GM12878 (cell line): ENCODE measurements around the gene GRIA4. TPM values are rescaled to one million over a fixed set of nuclear protein-coding genes. Genes with fewer than 3 reads are reported as not detected.

ENCODE experiments used
- ATAC-seq: fragments of 200-7000 bp; cut with Tn5 transposase; 3 replicates; pipeline ENCODE4 v1.9.1; 2020; ENCODE audit warnings: mild to moderate bottlenecking, moderate library complexity
- BruUV-seq: library from RNA; stranded (reverse); fragments of 400-500 nt; replicated peaks from 2 replicates; lab custom pipeline; 2021; lab: Mats Ljungman, UMichigan
- CTCF ChIA-PET: fragments of 300-600 bp; sonication (Branson Sonifier 250); formaldehyde crosslinking; extraction: SDS; loops from one replicate; lab custom pipeline; 2021; ENCODE audit warnings: inconsistent platforms; lab: Yijun Ruan, JAX
- POLR2A ChIA-PET: fragments of 350-600 bp; formaldehyde crosslinking; extraction: SDS; loops from one replicate; lab custom pipeline; 2021; ENCODE audit warnings: inconsistent platforms; lab: Charles Lee
- RAD21 ChIA-PET: fragments of 300-600 bp; sonication (Branson Sonifier 250); formaldehyde crosslinking; loops from one replicate; lab custom pipeline; 2023; ENCODE audit warnings: antibody characterized with exemption; ENCODE audit not compliant: unreplicated experiment; lab: Charles Lee
- SMC1A ChIA-PET: fragments of 300-600 bp; sonication (Branson Sonifier 250); formaldehyde crosslinking; loops from one replicate; lab custom pipeline; 2023; ENCODE audit not compliant: unreplicated experiment, uncharacterized antibody; lab: Charles Lee
- DNase-seq: peaks from one replicate; pipeline ENCODE4 v3.0.0-alpha.2; 2011; ENCODE audit warnings: low read depth, low spot score
- FAIRE-seq: peaks from 3 replicates; lab custom pipeline; 2011; peaks lifted over from hg19 to GRCh38; lab: Jason Lieb, UNC
- H2AFZ ChIP-seq: 2 replicates; pipeline ENCODE4 v1.6.0; 2011; ENCODE audit warnings: low read depth, low read length, control low read depth; ENCODE audit not compliant: control insufficient read depth
- H3K27ac ChIP-seq: 2 replicates; pipeline ENCODE4 v1.5.1; 2011; ENCODE audit warnings: control low read depth; ENCODE audit not compliant: control insufficient read depth, insufficient read depth
- H3K27me3 ChIP-seq, 2 experiments: replicated peaks in 1 of 2; 2 replicates each; pipeline versions ENCODE4 v1.6.0 to v1.6.1; 2011; ENCODE audit warnings: low read length in 1 of 2; ENCODE audit not compliant: control insufficient read depth in 2 of 2, insufficient read depth in 2 of 2
- H3K36me3 ChIP-seq, 2 experiments: 2 replicates each; pipeline ENCODE4 v1.5.1; 2011; ENCODE audit warnings: low read length in 1 of 2; ENCODE audit not compliant: control insufficient read depth in 2 of 2, insufficient read depth in 2 of 2
- H3K4me1 ChIP-seq: 2 replicates; pipeline ENCODE4 v1.6.1; 2011; ENCODE audit warnings: mild to moderate bottlenecking, low read length, moderate library complexity, mixed read lengths; ENCODE audit not compliant: control insufficient read depth, insufficient read depth
- H3K4me2 ChIP-seq: 2 replicates; pipeline ENCODE4 v1.6.0; 2011; ENCODE audit warnings: control low read depth; ENCODE audit not compliant: control insufficient read depth, insufficient read depth
- H3K4me3 ChIP-seq: fragments of 200-600 bp; sonication (generic); 2 replicates; pipeline ENCODE4 v1.5.1; 2016
- H3K79me2 ChIP-seq: 2 replicates; pipeline ENCODE4 v1.6.0; 2011; ENCODE audit warnings: low read length; ENCODE audit not compliant: control insufficient read depth, insufficient read depth
- H3K9ac ChIP-seq: 2 replicates; pipeline ENCODE4 v1.8.0; 2011; ENCODE audit warnings: low read length, control low read depth, mixed read lengths; ENCODE audit not compliant: control insufficient read depth, insufficient read depth
- H3K9me3 ChIP-seq: replicated peaks from 3 replicates; pipeline ENCODE4 v1.5.1; 2011; ENCODE audit warnings: mild to moderate bottlenecking, low read length; ENCODE audit not compliant: control insufficient read depth, insufficient read depth
- H4K20me1 ChIP-seq: 2 replicates; pipeline ENCODE4 v1.6.0; 2011; ENCODE audit not compliant: control insufficient read depth, insufficient read depth
- ATF2 ChIP-seq: IDR thresholded peaks from 2 replicates; pipeline ENCODE4 v1.6.1; 2012; ENCODE audit warnings: low read length, inconsistent platforms
- CEBPB ChIP-seq, 2 experiments: fragments of 150-350 bp in 1 of 2; IDR thresholded peaks; 2 replicates each; pipeline ENCODE4 v1.6.1; 2012 to 2014; ENCODE audit warnings: low read depth in 2 of 2, low read length in 2 of 2, borderline replicate concordance in 1 of 2, inconsistent platforms in 1 of 2
- E4F1 ChIP-seq: fragments of 450-650 bp; IDR thresholded peaks from 2 replicates; pipeline ENCODE4 v1.6.1; 2018; ENCODE audit warnings: borderline replicate concordance, mild to moderate bottlenecking; ENCODE audit not compliant: partially characterized antibody
- ESRRA ChIP-seq: IDR thresholded peaks from 2 replicates; pipeline ENCODE4 v1.6.1; 2012; ENCODE audit warnings: mild to moderate bottlenecking, low read length, improper control_type of control experiment
- ETV6 ChIP-seq, 2 experiments: fragments of 450-650 bp in 1 of 2; IDR thresholded peaks in 1 of 2; conservative IDR thresholded peaks in 1 of 2; 2 replicates each; pipeline ENCODE4 v1.6.1; 2014; ENCODE audit warnings: antibody characterized with exemption in 1 of 2, borderline replicate concordance in 1 of 2, low read depth in 1 of 2, mild to moderate bottlenecking in 1 of 2, moderate library complexity in 1 of 2
- IRF5 ChIP-seq: fragments of 450-650 bp; IDR thresholded peaks from 2 replicates; pipeline ENCODE4 v1.6.1; 2017; ENCODE audit warnings: borderline replicate concordance
- NFYB ChIP-seq: IDR thresholded peaks from 2 replicates; pipeline ENCODE4 v1.6.1; 2011; ENCODE audit warnings: low read depth, mild to moderate bottlenecking, low read length, improper control_type of control experiment, moderate library complexity; ENCODE audit not compliant: insufficient read depth
- PBX3 ChIP-seq: IDR thresholded peaks from 2 replicates; pipeline ENCODE4 v1.6.1; 2011; ENCODE audit warnings: mild to moderate bottlenecking, low read depth, low read length, moderate library complexity; ENCODE audit not compliant: insufficient replicate concordance
- PRDM15 ChIP-seq: fragments of 450-650 bp; formaldehyde crosslinking; IDR thresholded peaks from 2 replicates; pipeline ENCODE4 v1.4.0; 2020; ENCODE audit warnings: mild to moderate bottlenecking, moderate library complexity
- SRF ChIP-seq, 2 experiments: IDR thresholded peaks; 2 replicates each; pipeline ENCODE4 v1.6.1; 2011; ENCODE audit warnings: low read depth in 2 of 2, low read length in 2 of 2, mild to moderate bottlenecking in 1 of 2, moderate library complexity in 1 of 2
- WGBS: methylation state at CpG from one replicate; pipeline ENCODE4 v1.1.6; 2016; ENCODE audit warnings: low lambda C conversion rate; ENCODE audit not compliant: insufficient replicate concordance, insufficient coverage; ENCODE audit errors: missing lambda C conversion rate; 5-methylcytosine and 5-hydroxymethylcytosine counted together
- in situ Hi-C: fragments of 300-500 bp; cut with MboI; formaldehyde crosslinking; loops from 9 replicates; pipeline ENCODE4 v1.14.3; 2018; ENCODE audit warnings: mixed read lengths
- intact Hi-C: fragments of 100-400 bp; cut with micrococcal nuclease; formaldehyde crosslinking; loops from one replicate; pipeline ENCODE4 v1.14.2; 2022; ENCODE audit not compliant: unreplicated experiment
- polyA plus RNA-seq, 11 experiments: library from polyadenylated mRNA; depleted of rRNA in 4 of 11; unstranded in 6 of 11; stranded (reverse) in 5 of 11; fragments of >200 nt; fragmentation: Nextera tagmentation in 4 of 11; fragmentation: Illumina TruSeq in 1 of 11; extraction: Ambion mirVana in 4 of 11; extraction: Trizol in 1 of 11; gene quantifications; 1 replicate in 1 of 11; 2 replicates in 10 of 11; pipeline versions ENCODE4 v1.2.1 to v1.2.3, GENCODE V29; 2011 to 2016; ENCODE audit warnings: inconsistent platforms in 2 of 11, missing spikeins in 2 of 11, low read depth in 1 of 11
- total RNA-seq, 4 experiments: library from RNA; depleted of rRNA in 3 of 4; stranded (reverse); fragments of >200 nt in 3 of 4; fragmentation: Illumina TruSeq in 1 of 4; extraction: Trizol in 1 of 4; gene quantifications; 2 replicates each; pipeline versions ENCODE4 v1.2.1 to v1.2.3, GENCODE V29; 2013 to 2021

Gene GRIA4
- total and polyA plus RNA-seq, 10 of the 15 experiments (the other 5 are each of a cell fraction or from before 2014, with no cell fraction given) = 0.04 TPM; not detected in 9

GRCh38 chr11:105868762-105869285 lies 259.0 kb downstream of the GRIA4 start:
- no peaks in the 10 kb centered on the region for H3K9me3 ChIP-seq
- H3K4me3 ChIP-seq = no peak overlapping the region
- intact Hi-C loops (no loop called here), in situ Hi-C loops (no loop called here)
- H3K79me2 ChIP-seq = no peaks in the 10 kb centered on the region
- H3K4me2 ChIP-seq = no peak overlapping the region
- H3K27ac ChIP-seq = no peak overlapping the region
- no peaks in the 10 kb centered on the region for H3K27me3 ChIP-seq
- no peak for ATAC-seq
- no peaks in the 10 kb centered on the region for H3K36me3 ChIP-seq
- no peaks in the 10 kb centered on the region for H3K4me1 ChIP-seq
- POLR2A ChIA-PET = no interaction called here
- no peak for DNase-seq
- H4K20me1 ChIP-seq = no peaks in the 10 kb centered on the region
- FAIRE-seq = no peak
- SMC1A ChIA-PET = no interaction called here
- RAD21 ChIA-PET = no interaction called here
- H3K9ac ChIP-seq = no peak overlapping the region
- no TSS peak for BruUV-seq
- CTCF ChIA-PET = interaction anchor here (1.3 kb wide), 1 partner anchor 16 kb away, joined by 4 read pairs; no protein-coding TSS in a partner anchor
- 13% methylated on average over 4 of the region's 4 CpGs for WGBS
- H2AFZ ChIP-seq = no peak overlapping the region
- TF ChIP-seq PRDM15 (no peak), ETV6 (conservative IDR thresholded peaks at IDR 0.05 in 1 of 2, IDR thresholded peaks at IDR 0.05 in 1 of 2; ENCODE audit: borderline replicate concordance in 1 of 2, low read depth in 1 of 2) (no peak), ATF2 (no peak), SRF (IDR thresholded peaks at IDR 0.05; ENCODE audit: low read depth in 2 of 2, low read length in 2 of 2) (no peak), NFYB (no peak), CEBPB (IDR thresholded peaks at IDR 0.05; ENCODE audit: borderline replicate concordance in 1 of 2, low read depth in 2 of 2, low read length in 2 of 2) (no peak), IRF5 (no peak), ESRRA (no peak), E4F1 (no peak), PBX3 (no peak)
